Right lung (tissue), 5 donors: ENCODE data around the gene WDR18. TPM values are rescaled to one million over a fixed set of nuclear protein-coding genes. Genes with fewer than 3 reads are reported as not detected.
A peak's percentile ranks its signal among the peaks of the same experiment; 100 is the strongest.

Source experiments
- DNase-seq, 2 donors: peaks; one replicate each; pipeline ENCODE4 v3.0.0-alpha.2; 2013
- polyA plus RNA-seq, 5 donors: library from polyadenylated mRNA; unstranded; fragments of 120-200 nt; gene quantifications; one replicate each; pipeline versions ENCODE4 v1.2.1 to v1.2.3, GENCODE V29; 2013; ENCODE audit warnings: inconsistent platforms in 1 of 5, low replicate concordance in 1 of 5; ENCODE audit not compliant: insufficient read length in 5 of 5, insufficient read depth in 1 of 5

WDR18 gene
- polyA plus RNA-seq, 5 donors, result 22.3 to 47.6 (median 30.8) TPM

DNA sequence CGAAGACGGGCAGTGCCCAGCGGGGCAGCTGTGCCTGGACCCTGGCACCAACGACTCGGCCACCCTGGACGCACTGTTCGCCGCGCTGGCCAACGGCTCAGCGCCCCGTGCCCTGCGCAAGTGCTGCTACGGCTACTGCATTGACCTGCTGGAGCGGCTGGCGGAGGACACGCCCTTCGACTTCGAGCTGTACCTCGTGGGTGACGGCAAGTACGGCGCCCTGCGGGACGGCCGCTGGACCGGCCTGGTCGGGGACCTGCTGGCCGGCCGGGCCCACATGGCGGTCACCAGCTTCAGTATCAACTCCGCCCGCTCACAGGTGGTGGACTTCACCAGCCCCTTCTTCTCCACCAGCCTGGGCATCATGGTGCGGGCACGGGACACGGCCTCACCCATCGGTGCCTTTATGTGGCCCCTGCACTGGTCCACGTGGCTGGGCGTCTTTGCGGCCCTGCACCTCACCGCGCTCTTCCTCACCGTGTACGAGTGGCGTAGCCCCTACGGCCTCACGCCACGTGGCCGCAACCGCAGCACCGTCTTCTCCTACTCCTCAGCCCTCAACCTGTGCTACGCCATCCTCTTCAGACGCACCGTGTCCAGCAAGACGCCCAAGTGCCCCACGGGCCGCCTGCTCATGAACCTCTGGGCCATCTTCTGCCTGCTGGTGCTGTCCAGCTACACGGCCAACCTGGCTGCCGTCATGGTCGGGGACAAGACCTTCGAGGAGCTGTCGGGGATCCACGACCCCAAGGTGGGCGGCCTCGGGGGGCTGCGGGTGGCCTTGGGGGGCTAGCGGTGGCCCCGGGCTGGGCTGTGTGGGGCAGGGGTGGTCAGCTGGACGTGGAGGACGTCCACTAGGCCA lies 20.9 kb downstream of the WDR18 start:
- DNase-seq, result no peak

GRCh38 chr19:1006711-1007398 lies 22.7 kb downstream of the WDR18 start:
- DNase-seq, result no peak

- DNase-seq, result no peak
Measured at GRCh38 chr19:1007399-1008251, 23.5 kb downstream of the WDR18 start.

DNA sequence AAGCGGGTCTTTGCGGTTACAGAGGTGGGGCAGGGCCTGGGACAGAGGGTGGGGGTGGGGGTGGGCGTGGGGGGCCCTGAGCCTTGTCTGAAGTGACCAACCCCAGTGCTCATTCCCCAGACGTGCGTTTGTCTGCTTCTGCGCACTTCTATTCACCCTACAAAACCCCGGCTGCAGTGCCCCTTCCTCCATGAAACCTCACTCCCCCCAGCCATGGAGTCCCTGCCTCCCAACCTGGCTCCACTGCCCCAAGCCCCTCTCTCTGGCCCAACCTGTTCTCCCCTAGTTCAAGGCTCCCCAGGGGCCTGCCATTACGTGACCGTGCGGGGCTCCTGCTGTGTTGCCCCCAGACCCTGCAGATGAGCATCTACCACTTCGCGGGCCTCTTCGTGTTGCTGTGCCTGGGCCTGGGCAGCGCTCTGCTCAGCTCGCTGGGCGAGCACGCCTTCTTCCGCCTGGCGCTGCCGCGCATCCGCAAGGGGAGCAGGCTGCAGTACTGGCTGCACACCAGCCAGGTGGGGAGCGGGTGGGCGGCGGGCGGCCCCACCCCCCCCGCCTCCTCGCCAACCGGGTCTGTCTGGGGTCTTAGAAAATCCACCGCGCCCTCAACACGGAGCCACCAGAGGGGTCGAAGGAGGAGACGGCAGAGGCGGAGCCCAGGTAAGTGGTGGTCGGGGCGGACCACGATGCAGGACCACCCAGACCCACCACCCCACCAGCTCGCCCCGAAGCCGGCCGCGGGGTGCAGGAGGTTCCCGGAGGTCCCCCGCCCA lies 24.3 kb downstream of the WDR18 start:
- DNase-seq, result no peak

DNA sequence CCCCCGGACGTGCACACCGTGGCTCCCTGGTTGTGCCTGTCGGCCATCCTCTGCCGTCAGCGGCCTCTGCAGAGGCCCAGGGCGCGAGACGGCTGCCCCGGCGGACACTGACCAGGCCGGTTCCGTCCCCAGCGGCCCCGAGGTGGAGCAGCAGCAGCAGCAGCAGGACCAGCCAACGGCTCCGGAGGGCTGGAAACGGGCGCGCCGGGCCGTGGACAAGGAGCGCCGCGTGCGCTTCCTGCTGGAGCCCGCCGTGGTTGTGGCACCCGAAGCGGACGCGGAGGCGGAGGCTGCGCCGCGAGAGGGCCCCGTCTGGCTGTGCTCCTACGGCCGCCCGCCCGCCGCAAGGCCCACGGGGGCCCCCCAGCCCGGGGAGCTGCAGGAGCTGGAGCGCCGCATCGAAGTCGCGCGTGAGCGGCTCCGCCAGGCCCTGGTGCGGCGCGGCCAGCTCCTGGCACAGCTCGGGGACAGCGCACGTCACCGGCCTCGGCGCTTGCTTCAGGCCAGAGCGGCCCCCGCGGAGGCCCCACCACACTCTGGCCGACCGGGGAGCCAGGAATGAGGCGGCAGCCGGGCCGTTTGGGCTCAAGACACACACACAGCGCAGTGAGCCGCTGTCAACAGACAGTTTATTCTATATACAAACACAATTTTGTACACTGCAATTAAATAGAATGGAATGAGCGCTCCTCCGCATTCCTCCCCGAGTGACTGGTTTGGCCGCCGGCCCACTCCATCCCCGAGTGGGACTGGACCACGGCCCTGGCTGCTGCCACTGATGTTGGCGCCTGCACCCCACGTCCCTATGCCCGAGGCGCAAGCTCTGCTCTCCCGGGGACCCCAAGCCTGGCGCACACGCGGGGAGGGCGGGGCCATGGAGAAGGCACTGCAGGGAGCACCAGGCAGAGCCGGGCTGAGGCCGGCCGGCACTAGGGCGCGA lies 25.2 kb downstream of the WDR18 start:
- DNase-seq, result peak; percentile 78 to 85

DNA sequence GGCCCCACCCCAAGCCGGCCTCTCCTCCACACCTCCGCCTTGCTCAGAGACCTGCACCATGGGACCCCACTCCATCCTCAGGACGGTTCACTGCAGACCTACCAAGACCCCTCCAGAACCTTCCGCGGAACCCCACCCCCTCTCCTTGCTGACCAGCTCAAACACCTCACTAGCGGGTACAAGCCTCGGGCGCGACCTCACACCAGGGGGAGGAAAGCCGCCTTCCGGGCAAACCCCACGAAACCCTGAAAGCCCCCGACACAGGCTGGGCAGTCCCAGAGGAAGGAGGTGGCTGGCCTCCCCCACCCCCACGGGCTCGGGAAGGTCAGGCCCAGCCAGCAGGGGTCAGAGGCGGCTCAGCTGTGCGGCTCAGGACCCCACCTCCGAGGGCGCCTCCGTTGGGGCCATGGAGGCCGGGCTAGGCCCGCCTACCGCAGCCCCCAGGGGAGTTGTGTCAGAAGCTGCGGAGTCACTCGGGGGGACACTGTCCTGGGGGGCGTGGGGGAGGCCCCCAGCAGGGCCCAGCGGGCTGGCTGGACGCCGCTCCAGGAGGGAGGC lies 25.9 kb downstream of the WDR18 start:
- DNase-seq, result no peak

- no peak for DNase-seq
Measured at GRCh38 chr19:1010586-1011510, 26.7 kb downstream of the WDR18 start.

GRCh38 chr19:1011831-1012333 lies 27.7 kb downstream of the WDR18 start:
- DNase-seq, result no peak

DNA sequence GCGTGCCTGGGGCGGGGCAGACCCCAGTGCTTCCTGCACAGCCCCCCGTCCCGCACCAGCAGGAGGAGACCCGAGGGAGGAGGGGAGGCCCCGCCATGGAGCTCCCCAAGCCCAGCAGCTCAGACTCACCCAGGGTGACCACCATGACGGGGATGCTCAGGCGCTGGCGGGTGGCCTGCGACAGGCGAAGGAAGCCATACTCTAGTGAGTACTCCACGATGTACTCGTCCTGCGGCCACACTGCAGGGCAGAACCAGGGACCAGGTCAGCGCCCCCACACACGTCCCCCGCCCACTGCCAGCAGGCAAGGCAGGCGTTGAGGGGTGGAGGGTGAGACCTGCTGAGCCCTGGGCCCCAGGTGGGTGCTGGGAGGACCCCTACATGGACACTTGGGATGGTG lies 28.2 kb downstream of the WDR18 start:
- DNase-seq, result no peak

- DNase-seq, result no peak
Measured at GRCh38 chr19:1013218-1013617, 29.1 kb downstream of the WDR18 start.

DNA sequence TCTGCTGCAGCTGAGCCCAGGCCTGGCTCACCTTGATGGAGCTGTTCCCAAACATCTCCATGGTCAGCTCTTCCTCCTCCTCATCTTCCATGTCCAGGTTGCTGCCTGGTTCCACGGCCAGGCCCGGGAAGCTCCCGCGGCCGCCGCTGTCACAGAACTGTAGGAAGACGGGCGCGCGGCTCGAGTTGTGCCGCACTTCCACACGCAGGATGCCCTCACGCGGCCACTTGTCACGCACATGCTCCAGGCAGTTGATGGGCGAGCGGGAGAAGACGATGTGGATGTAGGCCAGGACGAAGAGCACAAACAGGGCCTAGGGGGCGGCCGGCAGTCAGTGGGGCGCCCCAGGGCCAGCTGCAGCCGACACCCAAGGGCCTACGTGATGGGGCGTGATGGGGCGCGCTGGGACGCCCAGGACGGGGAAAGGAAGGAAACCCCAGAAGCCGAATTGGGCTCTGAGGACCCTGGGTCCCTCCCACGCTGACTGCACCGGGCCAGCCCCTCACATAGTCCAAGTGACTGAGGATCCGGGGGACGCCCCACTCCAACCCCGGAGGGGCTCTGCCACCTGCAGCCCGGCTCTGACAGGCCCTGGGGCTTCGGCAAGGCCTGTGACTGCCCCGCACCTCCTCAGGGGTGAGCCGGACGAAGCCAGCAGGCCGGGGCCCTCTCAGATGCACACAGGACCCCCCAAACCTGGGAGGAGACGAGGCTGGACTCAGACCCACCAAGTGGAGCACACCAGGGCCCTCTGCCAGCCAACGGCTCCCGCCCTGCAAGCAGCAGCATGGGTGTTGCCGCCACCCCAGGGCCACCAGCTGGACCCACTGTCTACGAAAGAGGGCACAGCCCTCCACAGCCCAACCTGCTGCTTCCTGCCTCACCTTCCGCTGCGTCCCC lies 30.3 kb downstream of the WDR18 start:
- no peak for DNase-seq

- no peak for DNase-seq
Measured at GRCh38 chr19:1015061-1015781, 31.1 kb downstream of the WDR18 start.

GRCh38 chr19:1015782-1016646 lies 31.9 kb downstream of the WDR18 start:
- no peak for DNase-seq

- DNase-seq, result no peak
Measured at GRCh38 chr19:1016647-1017114, 32.5 kb downstream of the WDR18 start.

- DNase-seq, result no peak
Measured at GRCh38 chr19:1017115-1017905, 33.2 kb downstream of the WDR18 start.
